NCI-H187 treated with DMSO at 0.1 percent for 48 hours (cell line): Measurements from ENCODE around the gene CEP85.
"Not testable (repeated sequence)": the region's sequence is repeated elsewhere in the genome, so short reads cannot be mapped to it uniquely, and the experiment has no call there.

Experiments
- DNase-seq: peaks from one replicate; lab custom pipeline; 2025; lab: John Stamatoyannopoulos, UW

The CEP85 gene

GRCh38 chr1:26221094-26221493, 12.9 kb upstream of the CEP85 start:
- DNase-seq: no peak

- DNase-seq: no peak
These were observed 9.4 kb upstream of the CEP85 start for GRCh38 chr1:26224606-26225005.

GRCh38 chr1:26225033-26225831, 8.8 kb upstream of the CEP85 start:
- no peak for DNase-seq

GRCh38 chr1:26230682-26231081, 3.3 kb upstream of the CEP85 start:
- not testable (repeated sequence) for DNase-seq

- no peak for DNase-seq
These were observed 807 bp downstream of the CEP85 start for GRCh38 chr1:26234644-26235370.

- DNase-seq: no peak
These were observed 3.4 kb downstream of the CEP85 start for GRCh38 chr1:26237230-26237966.

- no peak for DNase-seq
These were observed 5.9 kb downstream of the CEP85 start for GRCh38 chr1:26239936-26240335.

GRCh38 chr1:26252718-26253117, 18.7 kb downstream of the CEP85 start:
- no peak for DNase-seq

- no peak for DNase-seq
These were observed 20.4 kb downstream of the CEP85 start for GRCh38 chr1:26254404-26254803.

- DNase-seq: no peak
These were observed 23.2 kb downstream of the CEP85 start for GRCh38 chr1:26257222-26257621.

GRCh38 chr1:26259005-26259404, 25.0 kb downstream of the CEP85 start:
- DNase-seq: no peak

GRCh38 chr1:26259578-26259977, 25.6 kb downstream of the CEP85 start:
- no peak for DNase-seq

- DNase-seq: no peak
These were observed 29.2 kb downstream of the CEP85 start for GRCh38 chr1:26263212-26263611.

GRCh38 chr1:26265405-26265804, 31.4 kb downstream of the CEP85 start:
- no peak for DNase-seq

GRCh38 chr1:26268290-26269197, 34.5 kb downstream of the CEP85 start:
- no peak for DNase-seq

- no peak for DNase-seq
These were observed 35.2 kb downstream of the CEP85 start for GRCh38 chr1:26269198-26269550.

- DNase-seq: no peak
These were observed 40.9 kb downstream of the CEP85 start for GRCh38 chr1:26274801-26275425.

- DNase-seq: no peak
These were observed 41.8 kb downstream of the CEP85 start for GRCh38 chr1:26275580-26276431.

GRCh38 chr1:26276432-26276838, 42.4 kb downstream of the CEP85 start:
- no peak for DNase-seq

- DNase-seq: no peak
These were observed 43.3 kb downstream of the CEP85 start for GRCh38 chr1:26277261-26277661.
